GM23338 (cell line): ENCODE results near the gene PDGFRB. TPM values are rescaled to one million over a fixed set of nuclear protein-coding genes. Genes with fewer than 3 reads are reported as not detected.

Experiments used
- ATAC-seq: fragments of 200-7000 bp; cut with Tn5 transposase; 3 replicates; pipeline ENCODE4 v1.9.1; 2020
- DNase-seq: peaks from one replicate; pipeline ENCODE4 v3.0.0-alpha.2; 2015; ENCODE audit warnings: low spot score
- H2AFZ ChIP-seq: fragments of 200-600 bp; sonication (generic); 2 replicates; pipeline ENCODE4 v1.8.0; 2016; ENCODE audit warnings: antibody characterized with exemption, mild to moderate bottlenecking, moderate library complexity
- H3F3A ChIP-seq: fragments of 200-600 bp; sonication (generic); replicated peaks from 2 replicates; pipeline ENCODE4 v1.8.0; 2017; ENCODE audit warnings: antibody characterized with exemption, mixed run types, low read depth
- H3K27ac ChIP-seq: fragments of 200-600 bp; sonication (generic); 2 replicates; pipeline ENCODE4 v1.6.1; 2016; ENCODE audit warnings: low read depth
- H3K27me3 ChIP-seq: fragments of 200-600 bp; sonication (generic); 2 replicates; pipeline ENCODE4 v1.8.0; 2016; ENCODE audit warnings: mild to moderate bottlenecking, mixed run types, moderate library complexity; ENCODE audit not compliant: insufficient read depth
- H3K36me3 ChIP-seq: fragments of 200-600 bp; sonication (generic); 2 replicates; pipeline ENCODE4 v1.8.0; 2016; ENCODE audit warnings: mild to moderate bottlenecking; ENCODE audit not compliant: insufficient read depth
- H3K4me1 ChIP-seq: fragments of 200-600 bp; sonication (generic); 2 replicates; pipeline ENCODE4 v1.8.0; 2016; ENCODE audit warnings: mild to moderate bottlenecking, moderate library complexity; ENCODE audit not compliant: insufficient read depth
- H3K4me2 ChIP-seq: fragments of 200-600 bp; sonication (generic); 2 replicates; pipeline ENCODE4 v1.7.1; 2017; ENCODE audit warnings: mixed run types
- H3K4me3 ChIP-seq: fragments of 200-600 bp; sonication (generic); 2 replicates; pipeline ENCODE4 v1.6.1; 2016; ENCODE audit warnings: mixed run types
- H3K79me2 ChIP-seq: fragments of 200-600 bp; sonication (generic); replicated peaks from 2 replicates; pipeline ENCODE4 v1.8.0; 2017; ENCODE audit warnings: mild to moderate bottlenecking; ENCODE audit not compliant: insufficient read depth
- H3K9me2 ChIP-seq: fragments of 200-600 bp; sonication (generic); 2 replicates; pipeline ENCODE4 v1.8.0; 2017; ENCODE audit not compliant: insufficient read depth
- H4K20me1 ChIP-seq: fragments of 200-600 bp; sonication (generic); replicated peaks from 2 replicates; pipeline ENCODE4 v1.8.0; 2017; ENCODE audit warnings: mild to moderate bottlenecking; ENCODE audit not compliant: insufficient read depth
- H3K27ac Mint-ChIP-seq: 2 replicates; pipeline ENCODE4 v1.8.0; 2020; ENCODE audit warnings: inconsistent platforms, mild to moderate bottlenecking, moderate library complexity, mixed read lengths
- H3K27me3 Mint-ChIP-seq: 3 replicates; pipeline ENCODE4 v1.8.0; 2022; ENCODE audit warnings: low read depth, mild to moderate bottlenecking, moderate library complexity, mixed read lengths, inconsistent platforms; ENCODE audit not compliant: insufficient read depth, poor library complexity
- H3K36me3 Mint-ChIP-seq: 3 replicates; pipeline ENCODE4 v1.8.0; 2021; ENCODE audit warnings: low read depth, mild to moderate bottlenecking, inconsistent platforms, moderate library complexity, mixed read lengths
- H3K4me1 Mint-ChIP-seq: 3 replicates; pipeline ENCODE4 v1.8.0; 2020; ENCODE audit warnings: mild to moderate bottlenecking, inconsistent platforms, mixed read lengths
- H3K4me3 Mint-ChIP-seq: 3 replicates; pipeline ENCODE4 v1.8.0; 2021; ENCODE audit warnings: moderate library complexity, mild to moderate bottlenecking, inconsistent platforms, mixed read lengths
- H3K9me3 Mint-ChIP-seq: 3 replicates; pipeline ENCODE4 v1.8.0; 2020; ENCODE audit warnings: moderate library complexity, mild to moderate bottlenecking, inconsistent platforms, mixed read lengths
- CREB1 ChIP-seq: fragments of 250-450 bp; sonication (Bioruptor Pico); IDR thresholded peaks from 2 replicates; pipeline ENCODE4 v1.5.0; 2020; ENCODE audit warnings: low read depth, mild to moderate bottlenecking, moderate library complexity
- CTCF ChIP-seq, 2 experiments: fragments of 200-600 bp in 1 of 2; sonication (generic) in 1 of 2; conservative IDR thresholded peaks; 2 replicates each; pipeline versions ENCODE4 v1.5.1 to v1.6.1; 2016 to 2017; ENCODE audit warnings: antibody characterized with exemption in 2 of 2, low read depth in 2 of 2, mild to moderate bottlenecking in 2 of 2, moderate library complexity in 1 of 2
- ETS1 ChIP-seq: IDR thresholded peaks from 2 replicates; pipeline ENCODE4 v1.6.1; 2016; ENCODE audit warnings: antibody characterized with exemption
- EZH2 ChIP-seq: fragments of 200-600 bp; sonication (generic); IDR thresholded peaks from one replicate; pipeline ENCODE4 v1.8.0; 2017; ENCODE audit warnings: antibody characterized with exemption, mild to moderate bottlenecking, low read depth; ENCODE audit not compliant: unreplicated experiment
- EZH2phosphoT487 ChIP-seq: fragments of 200-600 bp; sonication (generic); IDR thresholded peaks from one replicate; pipeline ENCODE4 v1.8.1; 2018; ENCODE audit warnings: antibody characterized with exemption; ENCODE audit not compliant: unreplicated experiment
- JUNB ChIP-seq: IDR thresholded peaks from one replicate; pipeline ENCODE4 v1.6.1; 2016; ENCODE audit warnings: antibody characterized with exemption; ENCODE audit not compliant: unreplicated experiment
- NANOG ChIP-seq: IDR thresholded peaks from 2 replicates; pipeline ENCODE4 v1.6.1; 2016; ENCODE audit warnings: antibody characterized with exemption, borderline replicate concordance
- POLR2AphosphoS5 ChIP-seq: IDR thresholded peaks from 2 replicates; pipeline ENCODE4 v1.6.1; 2016; ENCODE audit warnings: antibody characterized with exemption, low read depth
- REST ChIP-seq: IDR thresholded peaks from one replicate; pipeline ENCODE4 v1.6.1; 2018; ENCODE audit warnings: antibody characterized with exemption; ENCODE audit not compliant: unreplicated experiment
- STAT1 ChIP-seq: IDR thresholded peaks from one replicate; pipeline ENCODE4 v1.6.1; 2016; ENCODE audit warnings: antibody characterized with exemption; ENCODE audit not compliant: unreplicated experiment
- ZNF114 ChIP-seq: fragments of 250-450 bp; sonication (Bioruptor Pico); IDR thresholded peaks from 2 replicates; pipeline ENCODE4 v1.5.0; 2020; ENCODE audit warnings: mild to moderate bottlenecking, moderate library complexity
- polyA plus RNA-seq: library from polyadenylated mRNA; unstranded; fragments of >200 nt; fragmentation: Nextera tagmentation; extraction: Ambion mirVana; gene quantifications from 2 replicates; pipeline ENCODE4 v1.2.1, GENCODE V29; 2016
- total RNA-seq: library from RNA; depleted of rRNA; stranded (reverse); fragments of >200 nt; shearing (Covaris generic); gene quantifications from 2 replicates; pipeline ENCODE4 v1.2.3, GENCODE V29; 2014

The PDGFRB gene
- total and polyA plus RNA-seq, 2 experiments from 2014 or later = 4.5 to 11.3 TPM

GRCh38 chr5:150131978-150132694, 23.5 kb downstream of the PDGFRB start (continued):
- TF ChIP-seq CTCF (conservative IDR thresholded peaks at IDR 0.05; ENCODE audit: low read depth in 2 of 2) (no peak), ZNF114 (CRISPR knock-in tag) (no peak), STAT1 (no peak), JUNB (no peak), CREB1 (CRISPR knock-in tag) (no peak), ETS1 (no peak), REST (no peak), EZH2phosphoT487 (no peak), POLR2AphosphoS5 (no peak), NANOG (no peak)

GRCh38 chr5:150131461-150131860, 24.2 kb downstream of the PDGFRB start:
- peaks cover 26% of the 10 kb centered on the region for H3K4me1 Mint-ChIP-seq
- Histone ChIP-seq H3K4me1 (peaks cover 14% of the 10 kb centered on the region), H4K20me1 (no peaks in the 10 kb centered on the region), H3K27me3 (no peaks in the 10 kb centered on the region), H3K79me2 (no peaks in the 10 kb centered on the region), H3K9me2 (no peaks in the 10 kb centered on the region), H2AFZ (no peak overlapping the region), H3K4me2 (no peak overlapping the region), H3K4me3 (no peak overlapping the region), H3K36me3 (no peaks in the 10 kb centered on the region), H3K27ac (no peak overlapping the region), H3F3A (no peaks in the 10 kb centered on the region)
- no peak overlapping the region; the same call in 2 of the 3 replicates for H3K4me3 Mint-ChIP-seq
- ATAC-seq (no peak), DNase-seq (no peak)
- no peak overlapping the region for H3K27ac Mint-ChIP-seq
- H3K27me3 Mint-ChIP-seq = peaks cover 23% of the 10 kb centered on the region
- H3K36me3 Mint-ChIP-seq = no peaks in the 10 kb centered on the region; the same call in 2 of the 3 replicates
- H3K9me3 Mint-ChIP-seq = no peaks in the 10 kb centered on the region
- no peak for TF ChIP-seq EZH2
- TF ChIP-seq CTCF (conservative IDR thresholded peaks at IDR 0.05; ENCODE audit: low read depth in 2 of 2) = no peak
- TF ChIP-seq REST = no peak
- TF ChIP-seq POLR2AphosphoS5 = no peak
